PFSK-1 (cell line): ENCODE results near the gene SOX5.

Source experiments
- POLR2AphosphoS5 ChIP-seq: IDR thresholded peaks from 2 replicates; pipeline ENCODE4 v1.6.1; 2012; ENCODE audit warnings: low read depth, mild to moderate bottlenecking, control low read depth, low read length, moderate library complexity
- REST ChIP-seq, 2 experiments: IDR thresholded peaks; 2 replicates each; pipeline versions ENCODE4 v1.6.1 to v1.8.0; 2011 to 2012; ENCODE audit warnings: low read depth in 2 of 2, low read length in 2 of 2, control low read depth in 1 of 2, inconsistent platforms in 1 of 2, mild to moderate bottlenecking in 1 of 2, moderate library complexity in 1 of 2; ENCODE audit not compliant: insufficient read depth in 1 of 2
- TAF1 ChIP-seq: IDR thresholded peaks from 2 replicates; pipeline ENCODE4 v1.6.1; 2012; ENCODE audit warnings: low read length, control low read depth, borderline replicate concordance; ENCODE audit not compliant: insufficient read depth

GRCh38 chr12:23585782-23586163 is 363.7 kb downstream of the SOX5 start:
- TF ChIP-seq TAF1 (no peak), REST (IDR thresholded peaks at IDR 0.05; ENCODE audit: insufficient read depth in 1 of 2, low read depth in 2 of 2, low read length in 2 of 2) (no peak), POLR2AphosphoS5 (no peak)
